OCI-LY3 (cell line): ENCODE measurements around the gene PLN.
A peak's percentile ranks its signal among the peaks of the same experiment; 100 is the strongest.

Experiments
- EZH2phosphoT487 ChIP-seq: fragments of 200-600 bp; shearing (Covaris generic); IDR thresholded peaks from 2 replicates; pipeline ENCODE4 v1.6.1; 2018; ENCODE audit warnings: antibody characterized with exemption, mixed run types, low read depth
- TF ChIP-seq, protein P1 (sequence below): fragments of 200-600, 300-600 bp; sonication (generic); IDR thresholded peaks from 2 replicates; pipeline ENCODE4 v1.5.1; 2014; ENCODE audit warnings: antibody characterized with exemption, low read length, low read depth

GRCh38 chr6:118551063-118552053, 3.3 kb downstream of the PLN start:
- TF ChIP-seq, protein P1, sequence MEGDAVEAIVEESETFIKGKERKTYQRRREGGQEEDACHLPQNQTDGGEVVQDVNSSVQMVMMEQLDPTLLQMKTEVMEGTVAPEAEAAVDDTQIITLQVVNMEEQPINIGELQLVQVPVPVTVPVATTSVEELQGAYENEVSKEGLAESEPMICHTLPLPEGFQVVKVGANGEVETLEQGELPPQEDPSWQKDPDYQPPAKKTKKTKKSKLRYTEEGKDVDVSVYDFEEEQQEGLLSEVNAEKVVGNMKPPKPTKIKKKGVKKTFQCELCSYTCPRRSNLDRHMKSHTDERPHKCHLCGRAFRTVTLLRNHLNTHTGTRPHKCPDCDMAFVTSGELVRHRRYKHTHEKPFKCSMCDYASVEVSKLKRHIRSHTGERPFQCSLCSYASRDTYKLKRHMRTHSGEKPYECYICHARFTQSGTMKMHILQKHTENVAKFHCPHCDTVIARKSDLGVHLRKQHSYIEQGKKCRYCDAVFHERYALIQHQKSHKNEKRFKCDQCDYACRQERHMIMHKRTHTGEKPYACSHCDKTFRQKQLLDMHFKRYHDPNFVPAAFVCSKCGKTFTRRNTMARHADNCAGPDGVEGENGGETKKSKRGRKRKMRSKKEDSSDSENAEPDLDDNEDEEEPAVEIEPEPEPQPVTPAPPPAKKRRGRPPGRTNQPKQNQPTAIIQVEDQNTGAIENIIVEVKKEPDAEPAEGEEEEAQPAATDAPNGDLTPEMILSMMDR: peak; percentile 59
- no peak for TF ChIP-seq EZH2phosphoT487
